Measurements from ENCODE around the gene ZNF318.

DNA sequence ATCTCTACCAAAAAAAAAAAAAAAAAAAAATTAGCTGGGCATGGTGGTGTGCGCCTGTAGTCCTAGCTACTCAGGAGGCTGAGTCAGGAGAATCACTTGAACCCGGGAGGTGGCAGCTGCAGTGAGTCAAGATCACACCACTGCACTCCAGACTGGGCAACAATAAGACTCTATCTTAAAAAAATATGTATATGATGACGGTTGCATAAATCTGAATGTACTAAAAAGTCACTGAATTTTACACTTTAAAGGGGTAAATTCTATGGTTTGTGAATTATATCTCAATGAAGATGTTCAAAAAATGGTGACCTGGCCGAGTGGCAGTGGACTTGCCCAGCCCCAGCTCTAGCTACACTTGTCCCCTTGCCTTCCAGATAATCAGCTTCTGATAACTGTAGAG lies 47.5 kb upstream of the ZNF318 start:
- TF ChIP-seq, protein P1, sequence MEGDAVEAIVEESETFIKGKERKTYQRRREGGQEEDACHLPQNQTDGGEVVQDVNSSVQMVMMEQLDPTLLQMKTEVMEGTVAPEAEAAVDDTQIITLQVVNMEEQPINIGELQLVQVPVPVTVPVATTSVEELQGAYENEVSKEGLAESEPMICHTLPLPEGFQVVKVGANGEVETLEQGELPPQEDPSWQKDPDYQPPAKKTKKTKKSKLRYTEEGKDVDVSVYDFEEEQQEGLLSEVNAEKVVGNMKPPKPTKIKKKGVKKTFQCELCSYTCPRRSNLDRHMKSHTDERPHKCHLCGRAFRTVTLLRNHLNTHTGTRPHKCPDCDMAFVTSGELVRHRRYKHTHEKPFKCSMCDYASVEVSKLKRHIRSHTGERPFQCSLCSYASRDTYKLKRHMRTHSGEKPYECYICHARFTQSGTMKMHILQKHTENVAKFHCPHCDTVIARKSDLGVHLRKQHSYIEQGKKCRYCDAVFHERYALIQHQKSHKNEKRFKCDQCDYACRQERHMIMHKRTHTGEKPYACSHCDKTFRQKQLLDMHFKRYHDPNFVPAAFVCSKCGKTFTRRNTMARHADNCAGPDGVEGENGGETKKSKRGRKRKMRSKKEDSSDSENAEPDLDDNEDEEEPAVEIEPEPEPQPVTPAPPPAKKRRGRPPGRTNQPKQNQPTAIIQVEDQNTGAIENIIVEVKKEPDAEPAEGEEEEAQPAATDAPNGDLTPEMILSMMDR (IDR thresholded peaks at IDR 0.05) = no peak
- no peak for TF ChIP-seq POLR2A (IDR thresholded peaks at IDR 0.05)
